ENCODE measurements around the gene PKMYT1. TPM values are rescaled to one million over a fixed set of nuclear protein-coding genes. Genes with fewer than 3 reads are reported as not detected.

PKMYT1 gene
- polyA plus RNA-seq, 1 donor (not counting 4 experiments of a cell fraction or from before 2014, with no cell fraction given): 6.9 TPM

- H3K9ac ChIP-seq (ENCODE audit: control insufficient read depth, extremely low read depth, insufficient read depth, low read length): no peak overlapping the region
- no peaks in the 10 kb centered on the region for H4K20me1 ChIP-seq (ENCODE audit: control insufficient read depth, extremely low read depth, insufficient read depth, low read length)
- H3K79me2 ChIP-seq (ENCODE audit: control insufficient read depth, insufficient read depth, low read length): no peaks in the 10 kb centered on the region
- H3K9me1 ChIP-seq (ENCODE audit: control insufficient read depth, extremely low read depth, insufficient read depth, low read length): no peaks in the 10 kb centered on the region
- peak overlapping the region; percentile 22 for H3K4me2 ChIP-seq (ENCODE audit: control insufficient read depth, extremely low read depth, insufficient read depth, low read depth, low read length)
- H3K4me3 ChIP-seq (ENCODE audit: control insufficient read depth in 2 of 3, extremely low read depth in 1 of 3, insufficient read depth in 2 of 3, low read depth in 1 of 3, low read length in 3 of 3): no peak overlapping the region
- TF ChIP-seq EZH2 (IDR thresholded peaks at IDR 0.05; ENCODE audit: low read length) (no peak), CTCF (optimal IDR thresholded peaks at IDR 0.05 in 1 of 3, IDR thresholded peaks at IDR 0.05 in 1 of 3, conservative IDR thresholded peaks at IDR 0.05 in 1 of 3; ENCODE audit: extremely low read depth in 1 of 3, insufficient read depth in 2 of 3, low read length in 3 of 3) (no peak)
- no peaks in the 10 kb centered on the region for H3K9me3 ChIP-seq (ENCODE audit: control insufficient read depth, low read depth, low read length)
- dilution Hi-C loops (cut with MboI; ENCODE audit: extremely low pct_ligation_motif_present, low sequenced_read_pairs): no loop called here
- FAIRE-seq: no peak
- H3K27me3 ChIP-seq (ENCODE audit: control insufficient read depth, extremely low read depth, insufficient read depth, low read length): peaks cover 19% of the 10 kb centered on the region
- H3K27ac ChIP-seq (ENCODE audit: control insufficient read depth, insufficient read depth, low read length): no peak overlapping the region
- peaks cover 7% of the 10 kb centered on the region for H3K4me1 ChIP-seq (ENCODE audit: control insufficient read depth, extremely low read depth, insufficient read depth, low read length)
- no peak for DNase-seq (ENCODE audit: low read depth, low spot score)
- H2AFZ ChIP-seq (ENCODE audit: control insufficient read depth, low read length): no peak overlapping the region
- peaks cover 11 to 14% of the 10 kb centered on the region in 2 experiments for H3K36me3 ChIP-seq (ENCODE audit: control insufficient read depth in 2 of 2, extremely low read depth in 1 of 2, insufficient read depth in 2 of 2, low read length in 2 of 2)
Observed at GRCh38 chr16:3028716-3029319, 48.6 kb upstream of the PKMYT1 start.

- H3K9me3 ChIP-seq (ENCODE audit: control insufficient read depth, low read depth, low read length): no peaks in the 10 kb centered on the region
- FAIRE-seq: no peak
- H3K36me3 ChIP-seq (ENCODE audit: control insufficient read depth in 2 of 2, extremely low read depth in 1 of 2, insufficient read depth in 2 of 2, low read length in 2 of 2): peaks cover 11 to 15% of the 10 kb centered on the region in 2 experiments
- H3K4me2 ChIP-seq (ENCODE audit: control insufficient read depth, extremely low read depth, insufficient read depth, low read depth, low read length): peak overlapping the region; percentile 41
- H3K79me2 ChIP-seq (ENCODE audit: control insufficient read depth, insufficient read depth, low read length): no peaks in the 10 kb centered on the region
- no peaks in the 10 kb centered on the region for H4K20me1 ChIP-seq (ENCODE audit: control insufficient read depth, extremely low read depth, insufficient read depth, low read length)
- dilution Hi-C loops (cut with MboI; ENCODE audit: extremely low pct_ligation_motif_present, low sequenced_read_pairs): no loop called here
- TF ChIP-seq EZH2 (IDR thresholded peaks at IDR 0.05; ENCODE audit: low read length) (no peak), CTCF (optimal IDR thresholded peaks at IDR 0.05 in 1 of 3, IDR thresholded peaks at IDR 0.05 in 1 of 3, conservative IDR thresholded peaks at IDR 0.05 in 1 of 3; ENCODE audit: extremely low read depth in 1 of 3, insufficient read depth in 2 of 3, low read length in 3 of 3) (peak; percentile 41 to 92 (median 92))
- peaks cover 13% of the 10 kb centered on the region for H3K4me1 ChIP-seq (ENCODE audit: control insufficient read depth, extremely low read depth, insufficient read depth, low read length)
- H3K9me1 ChIP-seq (ENCODE audit: control insufficient read depth, extremely low read depth, insufficient read depth, low read length): no peaks in the 10 kb centered on the region
- H3K9ac ChIP-seq (ENCODE audit: control insufficient read depth, extremely low read depth, insufficient read depth, low read length): no peak overlapping the region
- H3K4me3 ChIP-seq (ENCODE audit: control insufficient read depth in 2 of 3, extremely low read depth in 1 of 3, insufficient read depth in 2 of 3, low read depth in 1 of 3, low read length in 3 of 3): no peak overlapping the region
- H3K27me3 ChIP-seq (ENCODE audit: control insufficient read depth, extremely low read depth, insufficient read depth, low read length): peaks cover 19% of the 10 kb centered on the region
- no peak overlapping the region for H2AFZ ChIP-seq (ENCODE audit: control insufficient read depth, low read length)
- no peak for DNase-seq (ENCODE audit: low read depth, low spot score)
- no peak overlapping the region for H3K27ac ChIP-seq (ENCODE audit: control insufficient read depth, insufficient read depth, low read length)
Observed at GRCh38 chr16:3027983-3028715, 47.9 kb upstream of the PKMYT1 start.
